Measurements from ENCODE around the gene WDR12.

- no peak for TF ChIP-seq CTCF (IDR thresholded peaks at IDR 0.05 in 2 of 3, conservative IDR thresholded peaks at IDR 0.05 in 1 of 3; ENCODE audit: borderline replicate concordance in 1 of 3, insufficient read depth in 1 of 3, low read depth in 2 of 3, low read length in 2 of 3)
- TF ChIP-seq, protein P1, sequence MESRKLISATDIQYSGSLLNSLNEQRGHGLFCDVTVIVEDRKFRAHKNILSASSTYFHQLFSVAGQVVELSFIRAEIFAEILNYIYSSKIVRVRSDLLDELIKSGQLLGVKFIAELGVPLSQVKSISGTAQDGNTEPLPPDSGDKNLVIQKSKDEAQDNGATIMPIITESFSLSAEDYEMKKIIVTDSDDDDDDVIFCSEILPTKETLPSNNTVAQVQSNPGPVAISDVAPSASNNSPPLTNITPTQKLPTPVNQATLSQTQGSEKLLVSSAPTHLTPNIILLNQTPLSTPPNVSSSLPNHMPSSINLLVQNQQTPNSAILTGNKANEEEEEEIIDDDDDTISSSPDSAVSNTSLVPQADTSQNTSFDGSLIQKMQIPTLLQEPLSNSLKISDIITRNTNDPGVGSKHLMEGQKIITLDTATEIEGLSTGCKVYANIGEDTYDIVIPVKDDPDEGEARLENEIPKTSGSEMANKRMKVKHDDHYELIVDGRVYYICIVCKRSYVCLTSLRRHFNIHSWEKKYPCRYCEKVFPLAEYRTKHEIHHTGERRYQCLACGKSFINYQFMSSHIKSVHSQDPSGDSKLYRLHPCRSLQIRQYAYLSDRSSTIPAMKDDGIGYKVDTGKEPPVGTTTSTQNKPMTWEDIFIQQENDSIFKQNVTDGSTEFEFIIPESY (IDR thresholded peaks at IDR 0.05; ENCODE audit: extremely low read depth, insufficient replicate concordance, low read length), result no peak
- TF ChIP-seq POLR2A (IDR thresholded peaks at IDR 0.05; ENCODE audit: borderline replicate concordance, extremely low read depth, insufficient read depth, insufficient read length), result no peak
These were observed 68.8 kb downstream of the WDR12 start for GRCh38 chr2:202842690-202843089.

Data from HCT116 (cell line).